HG03103 (cell line): ENCODE data around the gene LYPD1.

Experiments used
- ATAC-seq: cut with Tn5 transposase; IDR thresholded peaks from one replicate; pipeline ENCODE4 v1.9.1; 2021; ENCODE audit warnings: low read depth; ENCODE audit not compliant: unreplicated experiment

The LYPD1 gene

GRCh38 chr2:132668987-132669907 is 758 bp downstream of the LYPD1 start:
- no peak for ATAC-seq

GRCh38 chr2:132668189-132668823 is 1.7 kb downstream of the LYPD1 start:
- ATAC-seq = no peak

GRCh38 chr2:132667706-132668105 is 2.3 kb downstream of the LYPD1 start:
- no peak for ATAC-seq

GRCh38 chr2:132665401-132666140 is 4.4 kb downstream of the LYPD1 start:
- ATAC-seq = no peak

GRCh38 chr2:132664096-132664495 is 5.9 kb downstream of the LYPD1 start:
- no peak for ATAC-seq

GRCh38 chr2:132662732-132663131 is 7.3 kb downstream of the LYPD1 start:
- no peak for ATAC-seq

- no peak for ATAC-seq
Measured at GRCh38 chr2:132659331-132659730, 10.7 kb downstream of the LYPD1 start.

GRCh38 chr2:132656266-132656975 is 13.6 kb downstream of the LYPD1 start:
- ATAC-seq = no peak

- no peak for ATAC-seq
Measured at GRCh38 chr2:132654968-132655367, 15.0 kb downstream of the LYPD1 start.

GRCh38 chr2:132654335-132654734 is 15.7 kb downstream of the LYPD1 start:
- ATAC-seq = no peak

GRCh38 chr2:132652474-132652873 is 17.5 kb downstream of the LYPD1 start:
- ATAC-seq = no peak

GRCh38 chr2:132651115-132652045 is 18.6 kb downstream of the LYPD1 start:
- ATAC-seq = no peak

- no peak for ATAC-seq
Measured at GRCh38 chr2:132646540-132647108, 23.4 kb downstream of the LYPD1 start.

GRCh38 chr2:132645722-132646539 is 24.1 kb downstream of the LYPD1 start:
- ATAC-seq = no peak

GRCh38 chr2:132645176-132645575 is 24.8 kb downstream of the LYPD1 start:
- no peak for ATAC-seq

- ATAC-seq = no peak
Measured at GRCh38 chr2:132642415-132642814, 27.6 kb downstream of the LYPD1 start.

GRCh38 chr2:132641819-132642218 is 28.2 kb downstream of the LYPD1 start:
- ATAC-seq = no peak

GRCh38 chr2:132640116-132640515 is 29.9 kb downstream of the LYPD1 start:
- ATAC-seq = no peak
